GM23338 (cell line): ENCODE results near the gene ENOX1. TPM values are rescaled to one million over a fixed set of nuclear protein-coding genes. Genes with fewer than 3 reads are reported as not detected.

Source experiments
- ATAC-seq: fragments of 200-7000 bp; cut with Tn5 transposase; 3 replicates; pipeline ENCODE4 v1.9.1; 2020
- DNase-seq: peaks from one replicate; pipeline ENCODE4 v3.0.0-alpha.2; 2015; ENCODE audit warnings: low spot score
- H2AFZ ChIP-seq: fragments of 200-600 bp; sonication (generic); 2 replicates; pipeline ENCODE4 v1.8.0; 2016; ENCODE audit warnings: antibody characterized with exemption, mild to moderate bottlenecking, moderate library complexity
- H3F3A ChIP-seq: fragments of 200-600 bp; sonication (generic); replicated peaks from 2 replicates; pipeline ENCODE4 v1.8.0; 2017; ENCODE audit warnings: antibody characterized with exemption, mixed run types, low read depth
- H3K27ac ChIP-seq: fragments of 200-600 bp; sonication (generic); 2 replicates; pipeline ENCODE4 v1.6.1; 2016; ENCODE audit warnings: low read depth
- H3K27me3 ChIP-seq: fragments of 200-600 bp; sonication (generic); 2 replicates; pipeline ENCODE4 v1.8.0; 2016; ENCODE audit warnings: mild to moderate bottlenecking, mixed run types, moderate library complexity; ENCODE audit not compliant: insufficient read depth
- H3K36me3 ChIP-seq: fragments of 200-600 bp; sonication (generic); 2 replicates; pipeline ENCODE4 v1.8.0; 2016; ENCODE audit warnings: mild to moderate bottlenecking; ENCODE audit not compliant: insufficient read depth
- H3K4me1 ChIP-seq: fragments of 200-600 bp; sonication (generic); 2 replicates; pipeline ENCODE4 v1.8.0; 2016; ENCODE audit warnings: mild to moderate bottlenecking, moderate library complexity; ENCODE audit not compliant: insufficient read depth
- H3K4me2 ChIP-seq: fragments of 200-600 bp; sonication (generic); 2 replicates; pipeline ENCODE4 v1.7.1; 2017; ENCODE audit warnings: mixed run types
- H3K4me3 ChIP-seq: fragments of 200-600 bp; sonication (generic); 2 replicates; pipeline ENCODE4 v1.6.1; 2016; ENCODE audit warnings: mixed run types
- H3K79me2 ChIP-seq: fragments of 200-600 bp; sonication (generic); replicated peaks from 2 replicates; pipeline ENCODE4 v1.8.0; 2017; ENCODE audit warnings: mild to moderate bottlenecking; ENCODE audit not compliant: insufficient read depth
- H3K9me2 ChIP-seq: fragments of 200-600 bp; sonication (generic); 2 replicates; pipeline ENCODE4 v1.8.0; 2017; ENCODE audit not compliant: insufficient read depth
- H4K20me1 ChIP-seq: fragments of 200-600 bp; sonication (generic); replicated peaks from 2 replicates; pipeline ENCODE4 v1.8.0; 2017; ENCODE audit warnings: mild to moderate bottlenecking; ENCODE audit not compliant: insufficient read depth
- H3K27ac Mint-ChIP-seq: 2 replicates; pipeline ENCODE4 v1.8.0; 2020; ENCODE audit warnings: inconsistent platforms, mild to moderate bottlenecking, moderate library complexity, mixed read lengths
- H3K27me3 Mint-ChIP-seq: 3 replicates; pipeline ENCODE4 v1.8.0; 2022; ENCODE audit warnings: low read depth, mild to moderate bottlenecking, moderate library complexity, mixed read lengths, inconsistent platforms; ENCODE audit not compliant: insufficient read depth, poor library complexity
- H3K36me3 Mint-ChIP-seq: 3 replicates; pipeline ENCODE4 v1.8.0; 2021; ENCODE audit warnings: low read depth, mild to moderate bottlenecking, inconsistent platforms, moderate library complexity, mixed read lengths
- H3K4me1 Mint-ChIP-seq: 3 replicates; pipeline ENCODE4 v1.8.0; 2020; ENCODE audit warnings: mild to moderate bottlenecking, inconsistent platforms, mixed read lengths
- H3K4me3 Mint-ChIP-seq: 3 replicates; pipeline ENCODE4 v1.8.0; 2021; ENCODE audit warnings: moderate library complexity, mild to moderate bottlenecking, inconsistent platforms, mixed read lengths
- H3K9me3 Mint-ChIP-seq: 3 replicates; pipeline ENCODE4 v1.8.0; 2020; ENCODE audit warnings: moderate library complexity, mild to moderate bottlenecking, inconsistent platforms, mixed read lengths
- CREB1 ChIP-seq: fragments of 250-450 bp; sonication (Bioruptor Pico); IDR thresholded peaks from 2 replicates; pipeline ENCODE4 v1.5.0; 2020; ENCODE audit warnings: low read depth, mild to moderate bottlenecking, moderate library complexity
- EZH2 ChIP-seq: fragments of 200-600 bp; sonication (generic); IDR thresholded peaks from one replicate; pipeline ENCODE4 v1.8.0; 2017; ENCODE audit warnings: antibody characterized with exemption, mild to moderate bottlenecking, low read depth; ENCODE audit not compliant: unreplicated experiment
- EZH2phosphoT487 ChIP-seq: fragments of 200-600 bp; sonication (generic); IDR thresholded peaks from one replicate; pipeline ENCODE4 v1.8.1; 2018; ENCODE audit warnings: antibody characterized with exemption; ENCODE audit not compliant: unreplicated experiment
- JUNB ChIP-seq: IDR thresholded peaks from one replicate; pipeline ENCODE4 v1.6.1; 2016; ENCODE audit warnings: antibody characterized with exemption; ENCODE audit not compliant: unreplicated experiment
- NANOG ChIP-seq: IDR thresholded peaks from 2 replicates; pipeline ENCODE4 v1.6.1; 2016; ENCODE audit warnings: antibody characterized with exemption, borderline replicate concordance
- POLR2AphosphoS5 ChIP-seq: IDR thresholded peaks from 2 replicates; pipeline ENCODE4 v1.6.1; 2016; ENCODE audit warnings: antibody characterized with exemption, low read depth
- STAT1 ChIP-seq: IDR thresholded peaks from one replicate; pipeline ENCODE4 v1.6.1; 2016; ENCODE audit warnings: antibody characterized with exemption; ENCODE audit not compliant: unreplicated experiment
- ZNF114 ChIP-seq: fragments of 250-450 bp; sonication (Bioruptor Pico); IDR thresholded peaks from 2 replicates; pipeline ENCODE4 v1.5.0; 2020; ENCODE audit warnings: mild to moderate bottlenecking, moderate library complexity
- ZNF331 ChIP-seq: fragments of 250-450 bp; sonication (Bioruptor Pico); IDR thresholded peaks from 2 replicates; pipeline ENCODE4 v1.5.0; 2020; ENCODE audit warnings: low read depth, mild to moderate bottlenecking, moderate library complexity
- polyA plus RNA-seq: library from polyadenylated mRNA; unstranded; fragments of >200 nt; fragmentation: Nextera tagmentation; extraction: Ambion mirVana; gene quantifications from 2 replicates; pipeline ENCODE4 v1.2.1, GENCODE V29; 2016
- total RNA-seq: library from RNA; depleted of rRNA; stranded (reverse); fragments of >200 nt; shearing (Covaris generic); gene quantifications from 2 replicates; pipeline ENCODE4 v1.2.3, GENCODE V29; 2014
- TF ChIP-seq, protein P1 (sequence below): IDR thresholded peaks from 2 replicates; pipeline ENCODE4 v1.6.1; 2016; ENCODE audit warnings: antibody characterized with exemption
- TF ChIP-seq, protein P2 (sequence below): IDR thresholded peaks from one replicate; pipeline ENCODE4 v1.6.1; 2018; ENCODE audit warnings: antibody characterized with exemption; ENCODE audit not compliant: unreplicated experiment
- TF ChIP-seq, protein P3 (sequence below): fragments of 250-450 bp; sonication (Bioruptor Pico); IDR thresholded peaks from 2 replicates; pipeline ENCODE4 v1.5.0; 2020; ENCODE audit warnings: mild to moderate bottlenecking, moderate library complexity
- TF ChIP-seq, protein P4 (sequence below), 2 experiments: fragments of 200-600 bp in 1 of 2; sonication (generic) in 1 of 2; conservative IDR thresholded peaks; 2 replicates each; pipeline versions ENCODE4 v1.5.1 to v1.6.1; 2016 to 2017; ENCODE audit warnings: antibody characterized with exemption in 2 of 2, low read depth in 2 of 2, mild to moderate bottlenecking in 2 of 2, moderate library complexity in 1 of 2

ENOX1 gene
- total and polyA plus RNA-seq, 2 experiments from 2014 or later, result 0.66 to 0.81 TPM

DNA sequence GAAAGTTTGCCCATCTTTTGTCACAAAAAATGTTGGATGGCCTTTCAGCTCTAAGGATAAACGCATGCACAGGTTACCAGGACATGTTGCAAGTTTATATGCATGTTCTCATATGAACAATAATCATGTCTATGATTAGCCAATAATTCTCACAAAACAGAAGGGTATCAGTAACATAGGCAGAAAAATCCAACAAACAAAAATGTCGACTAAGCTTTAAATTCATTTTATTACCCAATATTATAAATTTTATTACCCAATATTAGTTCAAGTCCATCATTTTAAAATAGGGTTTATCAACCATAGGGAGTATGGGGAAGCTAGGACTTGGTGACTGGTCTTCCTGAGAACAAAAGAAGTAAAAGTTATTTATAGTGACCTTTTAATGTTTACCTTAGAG is 93.1 kb downstream of the ENOX1 start (continued):
- TF ChIP-seq, protein P1, sequence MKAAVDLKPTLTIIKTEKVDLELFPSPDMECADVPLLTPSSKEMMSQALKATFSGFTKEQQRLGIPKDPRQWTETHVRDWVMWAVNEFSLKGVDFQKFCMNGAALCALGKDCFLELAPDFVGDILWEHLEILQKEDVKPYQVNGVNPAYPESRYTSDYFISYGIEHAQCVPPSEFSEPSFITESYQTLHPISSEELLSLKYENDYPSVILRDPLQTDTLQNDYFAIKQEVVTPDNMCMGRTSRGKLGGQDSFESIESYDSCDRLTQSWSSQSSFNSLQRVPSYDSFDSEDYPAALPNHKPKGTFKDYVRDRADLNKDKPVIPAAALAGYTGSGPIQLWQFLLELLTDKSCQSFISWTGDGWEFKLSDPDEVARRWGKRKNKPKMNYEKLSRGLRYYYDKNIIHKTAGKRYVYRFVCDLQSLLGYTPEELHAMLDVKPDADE, result no peak
- TF ChIP-seq, protein P2, sequence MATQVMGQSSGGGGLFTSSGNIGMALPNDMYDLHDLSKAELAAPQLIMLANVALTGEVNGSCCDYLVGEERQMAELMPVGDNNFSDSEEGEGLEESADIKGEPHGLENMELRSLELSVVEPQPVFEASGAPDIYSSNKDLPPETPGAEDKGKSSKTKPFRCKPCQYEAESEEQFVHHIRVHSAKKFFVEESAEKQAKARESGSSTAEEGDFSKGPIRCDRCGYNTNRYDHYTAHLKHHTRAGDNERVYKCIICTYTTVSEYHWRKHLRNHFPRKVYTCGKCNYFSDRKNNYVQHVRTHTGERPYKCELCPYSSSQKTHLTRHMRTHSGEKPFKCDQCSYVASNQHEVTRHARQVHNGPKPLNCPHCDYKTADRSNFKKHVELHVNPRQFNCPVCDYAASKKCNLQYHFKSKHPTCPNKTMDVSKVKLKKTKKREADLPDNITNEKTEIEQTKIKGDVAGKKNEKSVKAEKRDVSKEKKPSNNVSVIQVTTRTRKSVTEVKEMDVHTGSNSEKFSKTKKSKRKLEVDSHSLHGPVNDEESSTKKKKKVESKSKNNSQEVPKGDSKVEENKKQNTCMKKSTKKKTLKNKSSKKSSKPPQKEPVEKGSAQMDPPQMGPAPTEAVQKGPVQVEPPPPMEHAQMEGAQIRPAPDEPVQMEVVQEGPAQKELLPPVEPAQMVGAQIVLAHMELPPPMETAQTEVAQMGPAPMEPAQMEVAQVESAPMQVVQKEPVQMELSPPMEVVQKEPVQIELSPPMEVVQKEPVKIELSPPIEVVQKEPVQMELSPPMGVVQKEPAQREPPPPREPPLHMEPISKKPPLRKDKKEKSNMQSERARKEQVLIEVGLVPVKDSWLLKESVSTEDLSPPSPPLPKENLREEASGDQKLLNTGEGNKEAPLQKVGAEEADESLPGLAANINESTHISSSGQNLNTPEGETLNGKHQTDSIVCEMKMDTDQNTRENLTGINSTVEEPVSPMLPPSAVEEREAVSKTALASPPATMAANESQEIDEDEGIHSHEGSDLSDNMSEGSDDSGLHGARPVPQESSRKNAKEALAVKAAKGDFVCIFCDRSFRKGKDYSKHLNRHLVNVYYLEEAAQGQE, result no peak
- TF ChIP-seq ZNF331 (CRISPR knock-in tag) (no peak), ZNF114 (CRISPR knock-in tag) (no peak), NANOG (no peak), CREB1 (CRISPR knock-in tag) (no peak), EZH2 (no peak), JUNB (no peak), EZH2phosphoT487 (no peak), STAT1 (no peak)

DNA sequence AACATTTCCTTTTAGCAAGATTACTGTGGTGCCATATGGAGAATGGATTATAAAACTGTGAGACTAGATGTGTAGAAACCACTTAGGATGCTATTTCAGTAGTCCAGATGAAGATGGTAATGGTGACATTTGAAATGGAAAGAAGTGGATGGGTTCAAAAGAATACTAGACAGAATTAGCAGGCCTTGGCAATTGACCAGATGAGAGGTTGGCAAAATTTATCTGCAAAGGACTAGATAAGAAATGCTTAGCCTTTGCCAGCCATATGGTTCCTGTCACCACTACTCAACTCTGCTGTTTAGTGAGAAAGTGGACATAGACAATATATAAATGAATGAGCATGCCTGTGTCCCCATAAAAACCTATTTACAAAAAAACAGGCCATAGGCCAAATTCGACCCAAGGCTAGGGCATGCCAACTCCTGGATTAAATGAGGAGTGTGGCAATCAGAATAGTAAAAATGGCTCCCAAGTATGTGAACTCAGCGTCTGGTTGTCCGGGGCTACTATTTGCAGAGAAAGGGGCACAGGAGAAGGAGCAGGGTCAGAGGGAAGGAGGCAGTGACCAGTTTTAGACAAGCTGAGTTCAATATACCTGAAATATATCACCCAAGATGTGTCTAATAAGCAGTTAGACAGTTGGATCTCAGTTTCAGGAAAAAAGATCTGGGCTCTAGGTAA is 98.4 kb downstream of the ENOX1 start:
- ATAC-seq (no peak), DNase-seq (no peak)
- H3K4me1 ChIP-seq, result peaks cover 13% of the 10 kb centered on the region; the same call in 1 of the 2 replicates
- H2AFZ ChIP-seq, result no peak overlapping the region
- Mint-ChIP-seq H3K4me3 (no peak overlapping the region), H3K4me1 (peaks cover 10% of the 10 kb centered on the region), H3K9me3 (no peaks in the 10 kb centered on the region), H3K27me3 (peaks cover 2% of the 10 kb centered on the region), H3K27ac (no peak overlapping the region), H3K36me3 (no peaks in the 10 kb centered on the region)
- H3K27ac ChIP-seq, result no peak overlapping the region
- H4K20me1 ChIP-seq, result no peaks in the 10 kb centered on the region
- H3K79me2 ChIP-seq, result no peaks in the 10 kb centered on the region
- H3K4me3 ChIP-seq, result no peak overlapping the region
- H3K36me3 ChIP-seq, result no peaks in the 10 kb centered on the region
- H3K4me2 ChIP-seq, result no peak overlapping the region
- H3F3A ChIP-seq, result no peaks in the 10 kb centered on the region
- H3K9me2 ChIP-seq, result no peaks in the 10 kb centered on the region; the same call in 1 of the 2 replicates
- no peaks in the 10 kb centered on the region for H3K27me3 ChIP-seq
- no peak for TF ChIP-seq POLR2AphosphoS5
- TF ChIP-seq STAT1, result no peak
- TF ChIP-seq CREB1 (CRISPR knock-in tag), result no peak
- TF ChIP-seq ZNF114 (CRISPR knock-in tag), result no peak
- TF ChIP-seq, protein P3, sequence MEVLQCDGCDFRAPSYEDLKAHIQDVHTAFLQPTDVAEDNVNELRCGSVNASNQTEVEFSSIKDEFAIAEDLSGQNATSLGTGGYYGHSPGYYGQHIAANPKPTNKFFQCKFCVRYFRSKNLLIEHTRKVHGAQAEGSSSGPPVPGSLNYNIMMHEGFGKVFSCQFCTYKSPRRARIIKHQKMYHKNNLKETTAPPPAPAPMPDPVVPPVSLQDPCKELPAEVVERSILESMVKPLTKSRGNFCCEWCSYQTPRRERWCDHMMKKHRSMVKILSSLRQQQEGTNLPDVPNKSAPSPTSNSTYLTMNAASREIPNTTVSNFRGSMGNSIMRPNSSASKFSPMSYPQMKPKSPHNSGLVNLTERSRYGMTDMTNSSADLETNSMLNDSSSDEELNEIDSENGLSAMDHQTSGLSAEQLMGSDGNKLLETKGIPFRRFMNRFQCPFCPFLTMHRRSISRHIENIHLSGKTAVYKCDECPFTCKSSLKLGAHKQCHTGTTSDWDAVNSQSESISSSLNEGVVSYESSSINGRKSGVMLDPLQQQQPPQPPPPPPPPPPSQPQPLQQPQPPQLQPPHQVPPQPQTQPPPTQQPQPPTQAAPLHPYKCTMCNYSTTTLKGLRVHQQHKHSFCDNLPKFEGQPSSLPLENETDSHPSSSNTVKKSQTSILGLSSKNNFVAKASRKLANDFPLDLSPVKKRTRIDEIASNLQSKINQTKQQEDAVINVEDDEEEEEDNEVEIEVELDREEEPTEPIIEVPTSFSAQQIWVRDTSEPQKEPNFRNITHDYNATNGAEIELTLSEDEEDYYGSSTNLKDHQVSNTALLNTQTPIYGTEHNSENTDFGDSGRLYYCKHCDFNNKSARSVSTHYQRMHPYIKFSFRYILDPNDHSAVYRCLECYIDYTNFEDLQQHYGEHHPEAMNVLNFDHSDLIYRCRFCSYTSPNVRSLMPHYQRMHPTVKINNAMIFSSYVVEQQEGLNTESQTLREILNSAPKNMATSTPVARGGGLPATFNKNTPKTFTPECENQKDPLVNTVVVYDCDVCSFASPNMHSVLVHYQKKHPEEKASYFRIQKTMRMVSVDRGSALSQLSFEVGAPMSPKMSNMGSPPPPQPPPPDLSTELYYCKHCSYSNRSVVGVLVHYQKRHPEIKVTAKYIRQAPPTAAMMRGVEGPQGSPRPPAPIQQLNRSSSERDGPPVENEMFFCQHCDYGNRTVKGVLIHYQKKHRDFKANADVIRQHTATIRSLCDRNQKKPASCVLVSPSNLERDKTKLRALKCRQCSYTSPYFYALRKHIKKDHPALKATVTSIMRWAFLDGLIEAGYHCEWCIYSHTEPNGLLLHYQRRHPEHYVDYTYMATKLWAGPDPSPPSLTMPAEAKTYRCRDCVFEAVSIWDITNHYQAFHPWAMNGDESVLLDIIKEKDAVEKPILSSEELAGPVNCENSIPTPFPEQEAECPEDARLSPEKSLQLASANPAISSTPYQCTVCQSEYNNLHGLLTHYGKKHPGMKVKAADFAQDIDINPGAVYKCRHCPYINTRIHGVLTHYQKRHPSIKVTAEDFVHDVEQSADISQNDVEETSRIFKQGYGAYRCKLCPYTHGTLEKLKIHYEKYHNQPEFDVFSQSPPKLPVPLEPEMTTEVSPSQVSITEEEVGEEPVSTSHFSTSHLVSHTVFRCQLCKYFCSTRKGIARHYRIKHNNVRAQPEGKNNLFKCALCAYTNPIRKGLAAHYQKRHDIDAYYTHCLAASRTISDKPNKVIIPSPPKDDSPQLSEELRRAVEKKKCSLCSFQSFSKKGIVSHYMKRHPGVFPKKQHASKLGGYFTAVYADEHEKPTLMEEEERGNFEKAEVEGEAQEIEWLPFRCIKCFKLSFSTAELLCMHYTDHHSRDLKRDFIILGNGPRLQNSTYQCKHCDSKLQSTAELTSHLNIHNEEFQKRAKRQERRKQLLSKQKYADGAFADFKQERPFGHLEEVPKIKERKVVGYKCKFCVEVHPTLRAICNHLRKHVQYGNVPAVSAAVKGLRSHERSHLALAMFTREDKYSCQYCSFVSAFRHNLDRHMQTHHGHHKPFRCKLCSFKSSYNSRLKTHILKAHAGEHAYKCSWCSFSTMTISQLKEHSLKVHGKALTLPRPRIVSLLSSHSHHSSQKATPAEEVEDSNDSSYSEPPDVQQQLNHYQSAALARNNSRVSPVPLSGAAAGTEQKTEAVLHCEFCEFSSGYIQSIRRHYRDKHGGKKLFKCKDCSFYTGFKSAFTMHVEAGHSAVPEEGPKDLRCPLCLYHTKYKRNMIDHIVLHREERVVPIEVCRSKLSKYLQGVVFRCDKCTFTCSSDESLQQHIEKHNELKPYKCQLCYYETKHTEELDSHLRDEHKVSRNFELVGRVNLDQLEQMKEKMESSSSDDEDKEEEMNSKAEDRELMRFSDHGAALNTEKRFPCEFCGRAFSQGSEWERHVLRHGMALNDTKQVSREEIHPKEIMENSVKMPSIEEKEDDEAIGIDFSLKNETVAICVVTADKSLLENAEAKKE (CRISPR knock-in tag), result no peak
- no peak for TF ChIP-seq EZH2
- TF ChIP-seq, protein P4, sequence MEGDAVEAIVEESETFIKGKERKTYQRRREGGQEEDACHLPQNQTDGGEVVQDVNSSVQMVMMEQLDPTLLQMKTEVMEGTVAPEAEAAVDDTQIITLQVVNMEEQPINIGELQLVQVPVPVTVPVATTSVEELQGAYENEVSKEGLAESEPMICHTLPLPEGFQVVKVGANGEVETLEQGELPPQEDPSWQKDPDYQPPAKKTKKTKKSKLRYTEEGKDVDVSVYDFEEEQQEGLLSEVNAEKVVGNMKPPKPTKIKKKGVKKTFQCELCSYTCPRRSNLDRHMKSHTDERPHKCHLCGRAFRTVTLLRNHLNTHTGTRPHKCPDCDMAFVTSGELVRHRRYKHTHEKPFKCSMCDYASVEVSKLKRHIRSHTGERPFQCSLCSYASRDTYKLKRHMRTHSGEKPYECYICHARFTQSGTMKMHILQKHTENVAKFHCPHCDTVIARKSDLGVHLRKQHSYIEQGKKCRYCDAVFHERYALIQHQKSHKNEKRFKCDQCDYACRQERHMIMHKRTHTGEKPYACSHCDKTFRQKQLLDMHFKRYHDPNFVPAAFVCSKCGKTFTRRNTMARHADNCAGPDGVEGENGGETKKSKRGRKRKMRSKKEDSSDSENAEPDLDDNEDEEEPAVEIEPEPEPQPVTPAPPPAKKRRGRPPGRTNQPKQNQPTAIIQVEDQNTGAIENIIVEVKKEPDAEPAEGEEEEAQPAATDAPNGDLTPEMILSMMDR (conservative IDR thresholded peaks at IDR 0.05; ENCODE audit: low read depth in 2 of 2), result no peak
